ENCODE results near the gene PDE6A. TPM values are rescaled to one million over a fixed set of nuclear protein-coding genes. Genes with fewer than 3 reads are reported as not detected.
A peak's percentile ranks its signal among the peaks of the same experiment; 100 is the strongest.

Gene PDE6A
- total and polyA plus RNA-seq, 9 of the 15 experiments (the other 6 are each of a cell fraction or from before 2014, with no cell fraction given), result 0.01 to 0.04 (median 0.01) TPM; not detected in 6

DNA sequence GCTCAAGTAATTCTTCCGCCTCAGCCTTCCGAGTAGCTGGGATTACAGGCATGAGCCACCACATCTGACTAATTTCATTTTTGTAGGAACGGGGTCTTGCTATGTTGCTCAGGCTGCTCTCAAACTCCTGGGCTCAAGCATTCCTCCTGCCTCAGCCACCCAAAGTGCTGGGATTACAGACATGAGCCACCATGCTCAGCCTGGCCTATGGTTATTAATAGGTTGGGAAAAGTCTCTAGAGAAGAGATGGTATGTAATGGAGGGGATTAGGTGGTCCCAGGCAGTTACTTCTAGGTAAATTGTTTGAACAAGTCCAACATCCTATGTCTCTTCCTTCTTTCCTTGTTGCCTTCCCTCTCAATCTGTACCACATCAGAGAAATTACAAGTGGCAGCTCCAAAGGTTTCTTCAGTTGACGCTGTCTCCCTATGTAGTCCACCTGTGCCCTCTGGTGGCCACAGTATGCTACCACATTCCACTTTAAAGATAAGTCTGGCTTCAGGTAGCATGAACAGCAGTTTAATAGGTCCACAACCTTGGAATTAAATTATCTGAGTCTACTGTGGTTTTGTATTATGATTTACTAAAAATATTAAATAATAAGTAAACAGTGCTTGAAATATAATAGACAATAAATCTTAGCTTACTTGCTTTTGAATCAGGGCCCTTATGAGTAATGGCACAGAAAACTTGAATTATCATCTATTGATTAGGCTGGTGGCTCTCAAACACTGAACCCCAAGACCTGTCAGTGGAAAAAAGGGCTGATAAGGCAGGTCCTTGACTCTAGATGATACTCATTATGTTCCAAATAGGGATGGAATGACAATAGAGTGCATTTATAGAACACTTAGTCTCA, 46.2 kb upstream of the PDE6A start (continued):
- TF ChIP-seq, protein P1, sequence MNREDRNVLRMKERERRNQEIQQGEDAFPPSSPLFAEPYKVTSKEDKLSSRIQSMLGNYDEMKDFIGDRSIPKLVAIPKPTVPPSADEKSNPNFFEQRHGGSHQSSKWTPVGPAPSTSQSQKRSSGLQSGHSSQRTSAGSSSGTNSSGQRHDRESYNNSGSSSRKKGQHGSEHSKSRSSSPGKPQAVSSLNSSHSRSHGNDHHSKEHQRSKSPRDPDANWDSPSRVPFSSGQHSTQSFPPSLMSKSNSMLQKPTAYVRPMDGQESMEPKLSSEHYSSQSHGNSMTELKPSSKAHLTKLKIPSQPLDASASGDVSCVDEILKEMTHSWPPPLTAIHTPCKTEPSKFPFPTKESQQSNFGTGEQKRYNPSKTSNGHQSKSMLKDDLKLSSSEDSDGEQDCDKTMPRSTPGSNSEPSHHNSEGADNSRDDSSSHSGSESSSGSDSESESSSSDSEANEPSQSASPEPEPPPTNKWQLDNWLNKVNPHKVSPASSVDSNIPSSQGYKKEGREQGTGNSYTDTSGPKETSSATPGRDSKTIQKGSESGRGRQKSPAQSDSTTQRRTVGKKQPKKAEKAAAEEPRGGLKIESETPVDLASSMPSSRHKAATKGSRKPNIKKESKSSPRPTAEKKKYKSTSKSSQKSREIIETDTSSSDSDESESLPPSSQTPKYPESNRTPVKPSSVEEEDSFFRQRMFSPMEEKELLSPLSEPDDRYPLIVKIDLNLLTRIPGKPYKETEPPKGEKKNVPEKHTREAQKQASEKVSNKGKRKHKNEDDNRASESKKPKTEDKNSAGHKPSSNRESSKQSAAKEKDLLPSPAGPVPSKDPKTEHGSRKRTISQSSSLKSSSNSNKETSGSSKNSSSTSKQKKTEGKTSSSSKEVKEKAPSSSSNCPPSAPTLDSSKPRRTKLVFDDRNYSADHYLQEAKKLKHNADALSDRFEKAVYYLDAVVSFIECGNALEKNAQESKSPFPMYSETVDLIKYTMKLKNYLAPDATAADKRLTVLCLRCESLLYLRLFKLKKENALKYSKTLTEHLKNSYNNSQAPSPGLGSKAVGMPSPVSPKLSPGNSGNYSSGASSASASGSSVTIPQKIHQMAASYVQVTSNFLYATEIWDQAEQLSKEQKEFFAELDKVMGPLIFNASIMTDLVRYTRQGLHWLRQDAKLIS (CRISPR knock-in tag; IDR thresholded peaks at IDR 0.05), result 0 out of 2 replicates have a peak, but pooled peaks have one; percentile 40
- TF ChIP-seq SMARCC2 (IDR thresholded peaks at IDR 0.05; ENCODE audit: low read depth) (no peak), STAG1 (CRISPR knock-in tag; IDR thresholded peaks at IDR 0.05; ENCODE audit: borderline replicate concordance) (peak; percentile 80; the same call in 1 of the 2 replicates), RAD21 (CRISPR knock-in tag; conservative IDR thresholded peaks at IDR 0.05 in 1 of 2, IDR thresholded peaks at IDR 0.05 in 1 of 2) (peak; percentile 94 to 97), MTA3 (IDR thresholded peaks at IDR 0.05; ENCODE audit: borderline replicate concordance) (no peak), POLR2B (IDR thresholded peaks at IDR 0.05; ENCODE audit: low read depth, partially characterized antibody) (no peak), HOXB6 (CRISPR knock-in tag; IDR thresholded peaks at IDR 0.05; ENCODE audit: borderline replicate concordance) (no peak), PRMT5 (CRISPR knock-in tag; IDR thresholded peaks at IDR 0.05) (no peak), FOXA3 (CRISPR knock-in tag; conservative IDR thresholded peaks at IDR 0.05 in 1 of 2, IDR thresholded peaks at IDR 0.05 in 1 of 2) (0 out of 4 replicates have a peak, but pooled peaks of 1 of the 2 experiments have one; percentile 43)
- TF ChIP-seq, protein P2, sequence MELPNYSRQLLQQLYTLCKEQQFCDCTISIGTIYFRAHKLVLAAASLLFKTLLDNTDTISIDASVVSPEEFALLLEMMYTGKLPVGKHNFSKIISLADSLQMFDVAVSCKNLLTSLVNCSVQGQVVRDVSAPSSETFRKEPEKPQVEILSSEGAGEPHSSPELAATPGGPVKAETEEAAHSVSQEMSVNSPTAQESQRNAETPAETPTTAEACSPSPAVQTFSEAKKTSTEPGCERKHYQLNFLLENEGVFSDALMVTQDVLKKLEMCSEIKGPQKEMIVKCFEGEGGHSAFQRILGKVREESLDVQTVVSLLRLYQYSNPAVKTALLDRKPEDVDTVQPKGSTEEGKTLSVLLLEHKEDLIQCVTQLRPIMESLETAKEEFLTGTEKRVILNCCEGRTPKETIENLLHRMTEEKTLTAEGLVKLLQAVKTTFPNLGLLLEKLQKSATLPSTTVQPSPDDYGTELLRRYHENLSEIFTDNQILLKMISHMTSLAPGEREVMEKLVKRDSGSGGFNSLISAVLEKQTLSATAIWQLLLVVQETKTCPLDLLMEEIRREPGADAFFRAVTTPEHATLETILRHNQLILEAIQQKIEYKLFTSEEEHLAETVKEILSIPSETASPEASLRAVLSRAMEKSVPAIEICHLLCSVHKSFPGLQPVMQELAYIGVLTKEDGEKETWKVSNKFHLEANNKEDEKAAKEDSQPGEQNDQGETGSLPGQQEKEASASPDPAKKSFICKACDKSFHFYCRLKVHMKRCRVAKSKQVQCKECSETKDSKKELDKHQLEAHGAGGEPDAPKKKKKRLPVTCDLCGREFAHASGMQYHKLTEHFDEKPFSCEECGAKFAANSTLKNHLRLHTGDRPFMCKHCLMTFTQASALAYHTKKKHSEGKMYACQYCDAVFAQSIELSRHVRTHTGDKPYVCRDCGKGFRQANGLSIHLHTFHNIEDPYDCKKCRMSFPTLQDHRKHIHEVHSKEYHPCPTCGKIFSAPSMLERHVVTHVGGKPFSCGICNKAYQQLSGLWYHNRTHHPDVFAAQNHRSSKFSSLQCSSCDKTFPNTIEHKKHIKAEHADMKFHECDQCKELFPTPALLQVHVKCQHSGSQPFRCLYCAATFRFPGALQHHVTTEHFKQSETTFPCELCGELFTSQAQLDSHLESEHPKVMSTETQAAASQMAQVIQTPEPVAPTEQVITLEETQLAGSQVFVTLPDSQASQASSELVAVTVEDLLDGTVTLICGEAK (IDR thresholded peaks at IDR 0.05), result no peak
- TF ChIP-seq, protein P2 (CRISPR knock-in tag; IDR thresholded peaks at IDR 0.05), result no peak
